HFFc6 (cell line): ENCODE results near the gene PLPPR2. TPM values are rescaled to one million over a fixed set of nuclear protein-coding genes. Genes with fewer than 3 reads are reported as not detected.
"Not testable (repeated sequence)": the region's sequence is repeated elsewhere in the genome, so short reads cannot be mapped to it uniquely, and the experiment has no call there.

Experiments used
- DNase-seq: peaks from one replicate; pipeline ENCODE4 v3.0.0-alpha.2; 2018
- H3K27ac Mint-ChIP-seq: 2 replicates; pipeline ENCODE4 v1.8.0; 2020; ENCODE audit warnings: mild to moderate bottlenecking, mixed read lengths
- H3K27me3 Mint-ChIP-seq: 2 replicates; pipeline ENCODE4 v1.8.0; 2021; ENCODE audit warnings: mild to moderate bottlenecking, moderate library complexity, mixed read lengths; ENCODE audit not compliant: insufficient read depth
- H3K36me3 Mint-ChIP-seq: 2 replicates; pipeline ENCODE4 v1.8.0; 2021; ENCODE audit warnings: low read depth, mixed read lengths
- H3K4me1 Mint-ChIP-seq: 2 replicates; pipeline ENCODE4 v1.8.0; 2020; ENCODE audit warnings: low read depth, mixed read lengths
- H3K4me3 Mint-ChIP-seq: 2 replicates; pipeline ENCODE4 v1.8.0; 2020; ENCODE audit warnings: mild to moderate bottlenecking, moderate library complexity, mixed read lengths
- H3K9me3 Mint-ChIP-seq: 2 replicates; pipeline ENCODE4 v1.8.0; 2020; ENCODE audit warnings: mild to moderate bottlenecking, mixed read lengths
- total RNA-seq, 6 experiments: library from RNA; stranded (reverse); fragmentation: NEBNext Ultra II Directional; extraction: Animal tissue kit (Norgen Biotek cat#: 25700); gene quantifications; 2 replicates in 1 of 6; 3 replicates in 5 of 6; pipeline ENCODE4 v1.2.3, GENCODE V29; 2021
- TF ChIP-seq, protein P1 (sequence below): fragments of 200-600 bp; sonication (generic); IDR thresholded peaks from 2 replicates; pipeline ENCODE4 v1.5.0; 2021; ENCODE audit warnings: antibody characterized with exemption, mild to moderate bottlenecking

The PLPPR2 gene
- total RNA-seq, 6 experiments from 2014 or later: 52.4 to 82.2 (median 59.7) TPM

DNA sequence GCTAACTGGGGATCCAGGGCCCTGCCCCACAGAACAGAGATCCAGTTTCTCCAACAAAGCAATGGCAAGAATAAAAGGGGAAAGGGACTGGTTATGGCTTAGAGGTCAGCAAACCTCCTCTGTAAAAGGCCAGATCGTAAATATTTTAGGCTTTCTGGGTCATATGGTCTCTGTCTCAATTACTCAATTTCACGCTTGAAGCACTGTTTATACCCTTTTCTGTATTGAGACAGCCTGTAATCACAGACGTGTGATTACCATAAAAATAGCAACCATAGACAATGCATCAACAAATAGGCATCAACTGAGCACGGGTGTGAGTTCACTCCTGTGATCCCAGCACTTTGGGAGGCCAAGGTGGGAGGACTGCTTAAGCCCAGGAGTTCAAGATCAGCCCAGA, 25.1 kb upstream of the PLPPR2 start:
- H3K4me3 Mint-ChIP-seq: no peak overlapping the region
- no peaks in the 10 kb centered on the region for H3K27me3 Mint-ChIP-seq
- TF ChIP-seq, protein P1, sequence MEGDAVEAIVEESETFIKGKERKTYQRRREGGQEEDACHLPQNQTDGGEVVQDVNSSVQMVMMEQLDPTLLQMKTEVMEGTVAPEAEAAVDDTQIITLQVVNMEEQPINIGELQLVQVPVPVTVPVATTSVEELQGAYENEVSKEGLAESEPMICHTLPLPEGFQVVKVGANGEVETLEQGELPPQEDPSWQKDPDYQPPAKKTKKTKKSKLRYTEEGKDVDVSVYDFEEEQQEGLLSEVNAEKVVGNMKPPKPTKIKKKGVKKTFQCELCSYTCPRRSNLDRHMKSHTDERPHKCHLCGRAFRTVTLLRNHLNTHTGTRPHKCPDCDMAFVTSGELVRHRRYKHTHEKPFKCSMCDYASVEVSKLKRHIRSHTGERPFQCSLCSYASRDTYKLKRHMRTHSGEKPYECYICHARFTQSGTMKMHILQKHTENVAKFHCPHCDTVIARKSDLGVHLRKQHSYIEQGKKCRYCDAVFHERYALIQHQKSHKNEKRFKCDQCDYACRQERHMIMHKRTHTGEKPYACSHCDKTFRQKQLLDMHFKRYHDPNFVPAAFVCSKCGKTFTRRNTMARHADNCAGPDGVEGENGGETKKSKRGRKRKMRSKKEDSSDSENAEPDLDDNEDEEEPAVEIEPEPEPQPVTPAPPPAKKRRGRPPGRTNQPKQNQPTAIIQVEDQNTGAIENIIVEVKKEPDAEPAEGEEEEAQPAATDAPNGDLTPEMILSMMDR: no peak
- no peaks in the 10 kb centered on the region for H3K4me1 Mint-ChIP-seq
- no peak for DNase-seq
- peaks cover 15% of the 10 kb centered on the region for H3K36me3 Mint-ChIP-seq
- H3K9me3 Mint-ChIP-seq: no peaks in the 10 kb centered on the region
- no peak overlapping the region for H3K27ac Mint-ChIP-seq

DNA sequence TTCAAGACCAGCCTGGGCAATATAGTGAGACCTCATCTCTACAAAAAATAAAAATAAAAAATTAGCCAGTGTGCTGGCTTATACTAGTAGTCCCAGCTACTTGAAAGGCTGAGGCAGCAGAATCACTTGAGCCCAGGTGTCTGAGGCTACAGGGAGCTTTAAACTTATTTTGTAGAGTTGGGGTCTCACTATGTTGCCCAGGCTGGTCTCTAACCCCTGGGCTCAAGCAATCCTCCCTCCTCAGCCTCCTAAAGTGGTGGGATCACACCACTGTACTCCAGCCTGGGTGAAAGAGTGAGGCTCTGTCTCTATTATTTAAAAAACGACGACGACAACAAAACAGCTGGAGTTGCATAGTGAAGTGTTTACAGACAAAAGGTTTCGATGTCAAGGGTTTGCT, 23.7 kb upstream of the PLPPR2 start:
- no peak overlapping the region for H3K27ac Mint-ChIP-seq
- no peaks in the 10 kb centered on the region for H3K27me3 Mint-ChIP-seq
- no peak overlapping the region for H3K4me3 Mint-ChIP-seq
- TF ChIP-seq, protein P1: no peak
- no peak for DNase-seq
- H3K36me3 Mint-ChIP-seq: peaks cover 28% of the 10 kb centered on the region
- no peaks in the 10 kb centered on the region for H3K9me3 Mint-ChIP-seq
- no peaks in the 10 kb centered on the region for H3K4me1 Mint-ChIP-seq

DNA sequence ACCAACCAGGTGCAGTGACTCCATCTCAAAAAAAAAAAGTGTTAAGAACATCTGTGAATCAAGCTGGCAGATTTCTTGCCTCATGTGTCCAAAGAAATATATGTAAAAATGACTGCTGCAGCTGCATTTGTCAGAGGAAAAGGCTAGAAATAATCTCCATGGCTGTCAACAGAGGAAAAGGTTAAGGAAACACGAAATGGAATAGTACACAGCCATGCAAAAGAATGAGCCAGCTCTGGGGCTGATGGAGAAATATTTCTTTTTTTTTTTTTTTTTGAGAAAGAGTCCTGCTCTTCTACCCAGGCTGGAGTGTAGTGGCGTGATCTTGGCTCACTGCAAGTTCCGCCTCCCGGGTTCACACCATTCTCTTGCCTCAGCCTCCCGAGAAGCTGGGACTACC, 22.4 kb upstream of the PLPPR2 start:
- TF ChIP-seq, protein P1: no peak
- H3K4me1 Mint-ChIP-seq: no peaks in the 10 kb centered on the region
- no peak overlapping the region for H3K4me3 Mint-ChIP-seq
- DNase-seq: no peak
- peaks cover 28% of the 10 kb centered on the region for H3K36me3 Mint-ChIP-seq
- H3K9me3 Mint-ChIP-seq: no peaks in the 10 kb centered on the region
- no peak overlapping the region for H3K27ac Mint-ChIP-seq
- H3K27me3 Mint-ChIP-seq: no peaks in the 10 kb centered on the region

GRCh38 chr19:11333838-11334237, 21.4 kb upstream of the PLPPR2 start:
- H3K36me3 Mint-ChIP-seq: peaks cover 28% of the 10 kb centered on the region
- peak; percentile 72 for DNase-seq
- H3K4me1 Mint-ChIP-seq, H3K9me3 Mint-ChIP-seq, H3K27me3 Mint-ChIP-seq, H3K4me3 Mint-ChIP-seq: not testable (repeated sequence)
- peak overlapping the region; percentile 72 for H3K27ac Mint-ChIP-seq

DNA sequence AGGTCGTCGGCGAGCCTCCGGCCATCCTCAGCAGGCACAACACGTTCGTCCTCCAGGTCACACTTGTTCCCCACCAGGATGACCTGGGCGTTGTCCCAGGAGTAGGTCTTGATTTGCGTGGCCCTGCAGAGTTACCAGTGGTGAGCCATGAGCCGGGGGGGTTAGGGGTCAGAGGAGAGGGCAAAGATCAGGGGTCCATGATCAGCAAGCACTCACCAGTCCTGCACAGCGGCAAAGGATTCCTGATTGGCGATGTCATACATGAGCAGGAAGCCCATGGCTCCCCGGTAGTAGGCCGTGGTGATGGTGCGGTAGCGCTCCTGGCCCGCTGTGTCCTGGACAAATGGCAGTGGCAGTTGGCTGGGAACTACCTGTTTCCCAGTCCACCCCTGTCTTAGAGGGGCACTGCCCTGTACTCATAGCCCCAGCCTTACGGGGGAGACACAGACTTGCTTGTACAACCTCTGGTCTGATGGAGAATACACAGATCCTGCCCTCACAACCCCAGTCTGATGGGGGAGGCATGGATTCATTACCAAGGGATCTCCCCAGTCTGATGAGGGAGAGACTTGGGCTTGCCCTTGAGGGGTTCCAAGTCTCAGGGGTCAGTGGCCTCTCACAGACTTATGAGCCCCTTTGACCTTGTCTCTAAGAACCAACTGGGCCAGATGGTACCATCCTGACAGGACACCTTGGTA, 19.6 kb upstream of the PLPPR2 start:
- Mint-ChIP-seq H3K9me3 (no peaks in the 10 kb centered on the region), H3K27ac (no peak overlapping the region), H3K4me1 (peaks cover 10% of the 10 kb centered on the region), H3K27me3 (no peaks in the 10 kb centered on the region), H3K36me3 (peaks cover 28% of the 10 kb centered on the region), H3K4me3 (no peak overlapping the region)
- DNase-seq: no peak
- TF ChIP-seq, protein P1: no peak

DNA sequence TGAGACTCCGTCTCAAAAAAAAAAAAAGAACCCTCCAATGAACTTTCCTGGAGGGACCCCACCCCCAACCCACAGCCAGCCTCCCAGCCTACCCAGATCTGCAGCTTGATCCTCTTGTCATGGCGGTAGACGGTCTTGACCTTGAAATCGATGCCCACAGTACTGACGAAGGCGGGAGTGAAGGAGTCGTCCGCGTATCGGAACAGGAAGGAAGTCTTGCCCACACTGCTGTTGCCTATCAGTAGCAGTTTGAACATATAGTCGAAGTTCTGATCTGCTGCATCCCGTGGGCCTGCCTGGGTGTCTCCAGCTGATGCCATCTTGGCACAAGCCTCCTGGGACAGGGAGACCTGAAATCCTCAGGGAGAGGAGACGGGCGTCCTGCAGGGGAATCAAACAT, 18.2 kb upstream of the PLPPR2 start:
- H3K9me3 Mint-ChIP-seq: no peaks in the 10 kb centered on the region
- H3K4me3 Mint-ChIP-seq: no peak overlapping the region
- H3K27me3 Mint-ChIP-seq: no peaks in the 10 kb centered on the region
- no peak overlapping the region for H3K27ac Mint-ChIP-seq
- H3K4me1 Mint-ChIP-seq: peaks cover 10% of the 10 kb centered on the region
- peaks cover 28% of the 10 kb centered on the region for H3K36me3 Mint-ChIP-seq
- TF ChIP-seq, protein P1: no peak
- DNase-seq: no peak
